Nephron progenitor cell (in vitro differentiated cells): ENCODE measurements around the gene LRP1B.

Experiments used
- DNase-seq: peaks from one replicate; pipeline ENCODE4 v3.0.0; 2021
- H3K27ac Mint-ChIP-seq: 2 replicates; pipeline ENCODE4 v1.8.0; 2021; ENCODE audit warnings: mild to moderate bottlenecking, moderate library complexity, mixed read lengths
- H3K27me3 Mint-ChIP-seq: 2 replicates; pipeline ENCODE4 v1.8.0; 2021; ENCODE audit warnings: mild to moderate bottlenecking, low read depth, mixed read lengths; ENCODE audit not compliant: poor library complexity
- H3K36me3 Mint-ChIP-seq: 2 replicates; pipeline ENCODE4 v1.8.0; 2021; ENCODE audit warnings: low read depth, mixed read lengths
- H3K4me1 Mint-ChIP-seq: 2 replicates; pipeline ENCODE4 v1.8.0; 2021; ENCODE audit warnings: mixed read lengths
- H3K4me3 Mint-ChIP-seq: 2 replicates; pipeline ENCODE4 v1.8.0; 2021; ENCODE audit warnings: mild to moderate bottlenecking, moderate library complexity, mixed read lengths
- H3K9me3 Mint-ChIP-seq: 2 replicates; pipeline ENCODE4 v1.8.0; 2021; ENCODE audit warnings: mild to moderate bottlenecking, moderate library complexity, mixed read lengths
- TF ChIP-seq, protein P1 (sequence below): fragments of 200-600 bp; sonication (generic); IDR thresholded peaks from 2 replicates; pipeline ENCODE4 v1.5.0; 2021; ENCODE audit warnings: antibody characterized with exemption

The LRP1B gene

DNA sequence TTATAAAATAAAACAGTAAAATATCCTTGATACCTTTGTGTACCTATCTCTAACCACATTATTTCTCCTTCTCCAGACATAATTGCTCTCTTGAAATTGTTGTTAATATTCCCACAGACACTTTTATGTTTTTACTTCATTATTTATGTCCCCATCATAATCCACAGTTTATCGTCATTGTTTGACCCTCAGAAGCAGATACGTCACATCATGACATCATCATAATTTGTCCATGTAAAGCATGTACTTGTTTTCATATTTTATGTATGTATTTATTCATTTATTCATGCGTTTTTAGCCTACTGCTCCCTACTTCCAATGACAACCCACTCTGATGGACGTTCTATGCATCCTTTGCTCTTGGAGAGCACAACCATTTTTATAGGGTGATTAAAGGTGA is 1943.7 kb downstream of the LRP1B start:
- no peak for DNase-seq
- Mint-ChIP-seq H3K27ac (no peak overlapping the region), H3K27me3 (peaks cover 2% of the 10 kb centered on the region), H3K36me3 (no peaks in the 10 kb centered on the region), H3K4me1 (no peaks in the 10 kb centered on the region), H3K4me3 (no peak overlapping the region), H3K9me3 (no peaks in the 10 kb centered on the region)
- TF ChIP-seq, protein P1, sequence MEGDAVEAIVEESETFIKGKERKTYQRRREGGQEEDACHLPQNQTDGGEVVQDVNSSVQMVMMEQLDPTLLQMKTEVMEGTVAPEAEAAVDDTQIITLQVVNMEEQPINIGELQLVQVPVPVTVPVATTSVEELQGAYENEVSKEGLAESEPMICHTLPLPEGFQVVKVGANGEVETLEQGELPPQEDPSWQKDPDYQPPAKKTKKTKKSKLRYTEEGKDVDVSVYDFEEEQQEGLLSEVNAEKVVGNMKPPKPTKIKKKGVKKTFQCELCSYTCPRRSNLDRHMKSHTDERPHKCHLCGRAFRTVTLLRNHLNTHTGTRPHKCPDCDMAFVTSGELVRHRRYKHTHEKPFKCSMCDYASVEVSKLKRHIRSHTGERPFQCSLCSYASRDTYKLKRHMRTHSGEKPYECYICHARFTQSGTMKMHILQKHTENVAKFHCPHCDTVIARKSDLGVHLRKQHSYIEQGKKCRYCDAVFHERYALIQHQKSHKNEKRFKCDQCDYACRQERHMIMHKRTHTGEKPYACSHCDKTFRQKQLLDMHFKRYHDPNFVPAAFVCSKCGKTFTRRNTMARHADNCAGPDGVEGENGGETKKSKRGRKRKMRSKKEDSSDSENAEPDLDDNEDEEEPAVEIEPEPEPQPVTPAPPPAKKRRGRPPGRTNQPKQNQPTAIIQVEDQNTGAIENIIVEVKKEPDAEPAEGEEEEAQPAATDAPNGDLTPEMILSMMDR: no peak

DNA sequence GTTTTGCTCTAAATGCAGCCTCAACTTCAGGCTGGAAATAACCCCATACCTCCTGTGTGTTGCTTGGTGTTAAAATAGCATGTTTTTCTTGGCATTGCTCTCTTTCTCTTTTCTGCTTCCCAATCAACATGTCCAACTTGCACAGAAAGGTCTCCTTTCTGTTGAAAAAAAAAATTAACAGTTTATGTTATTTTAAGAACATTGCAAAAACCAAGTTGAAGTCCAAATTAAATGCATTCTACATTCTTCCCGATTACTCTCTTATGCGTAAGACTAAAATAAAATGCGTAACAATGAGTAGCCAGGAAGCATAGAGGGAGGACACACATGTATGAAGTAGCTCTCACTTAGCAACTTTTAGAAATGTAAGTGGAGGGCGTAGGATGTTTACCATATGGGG is 1944.5 kb downstream of the LRP1B start:
- Mint-ChIP-seq H3K27ac (no peak overlapping the region), H3K9me3 (no peaks in the 10 kb centered on the region), H3K36me3 (no peaks in the 10 kb centered on the region), H3K27me3 (peaks cover 5% of the 10 kb centered on the region), H3K4me1 (no peaks in the 10 kb centered on the region), H3K4me3 (no peak overlapping the region)
- no peak for DNase-seq
- TF ChIP-seq, protein P1: no peak

DNA sequence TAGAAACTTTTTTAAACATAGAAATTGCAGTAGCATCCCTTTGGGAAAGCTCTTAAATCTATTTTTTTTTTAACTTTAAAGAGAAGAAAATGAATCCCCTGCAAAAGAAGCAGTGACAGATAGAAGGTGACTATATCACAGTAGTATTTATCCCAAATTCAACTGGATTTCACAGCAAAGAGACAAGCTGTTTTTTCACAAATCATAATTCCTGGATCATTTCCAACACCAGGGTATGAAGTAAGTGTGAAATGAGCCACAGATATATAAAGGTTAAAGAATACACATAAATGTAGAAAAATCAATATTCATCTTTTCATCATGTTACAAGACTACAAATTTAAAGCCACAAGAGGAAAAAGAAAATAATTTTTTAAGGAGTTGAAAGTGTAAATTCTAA is 1945.7 kb downstream of the LRP1B start:
- no peaks in the 10 kb centered on the region for H3K9me3 Mint-ChIP-seq
- H3K27ac Mint-ChIP-seq: no peak overlapping the region
- TF ChIP-seq, protein P1: no peak
- DNase-seq: no peak
- no peaks in the 10 kb centered on the region for H3K4me1 Mint-ChIP-seq
- no peaks in the 10 kb centered on the region for H3K36me3 Mint-ChIP-seq
- H3K27me3 Mint-ChIP-seq: peaks cover 5% of the 10 kb centered on the region
- no peak overlapping the region for H3K4me3 Mint-ChIP-seq

DNA sequence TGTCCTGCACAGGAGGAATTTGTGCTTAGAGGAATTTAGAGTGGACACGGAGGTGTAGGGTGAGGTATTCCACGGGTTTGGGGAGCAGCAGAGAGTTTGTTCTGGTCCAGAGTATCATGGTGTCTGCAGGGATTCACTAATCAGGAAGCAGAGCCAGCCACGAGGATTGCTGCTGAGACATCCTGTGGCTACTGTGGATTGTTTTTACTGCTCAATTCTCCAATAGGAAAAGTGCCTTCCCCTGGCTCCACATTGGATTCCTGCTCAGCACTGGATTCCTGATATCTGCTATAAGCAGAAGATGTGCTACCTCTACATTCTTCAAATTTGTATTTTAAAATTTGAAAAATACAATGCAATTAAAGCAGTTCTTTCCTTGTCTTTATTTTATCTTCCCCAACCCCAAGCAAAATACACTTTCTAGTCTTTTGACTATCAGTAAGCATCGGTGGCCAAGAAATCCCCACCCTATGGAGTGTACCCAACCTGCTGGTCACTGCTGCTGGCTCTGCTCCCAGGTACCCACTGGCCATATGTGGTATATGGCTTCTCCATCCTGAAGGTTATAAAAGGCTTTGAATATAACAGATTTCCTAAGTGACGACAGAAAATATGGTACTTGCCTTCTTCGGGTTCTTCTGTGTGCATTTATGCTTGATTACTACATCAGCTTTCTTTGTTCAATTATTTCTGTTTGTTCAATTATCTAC is 1947.6 kb downstream of the LRP1B start:
- no peak overlapping the region for H3K27ac Mint-ChIP-seq
- DNase-seq: no peak
- H3K9me3 Mint-ChIP-seq: no peaks in the 10 kb centered on the region
- no peaks in the 10 kb centered on the region for H3K4me1 Mint-ChIP-seq
- H3K4me3 Mint-ChIP-seq: no peak overlapping the region
- no peaks in the 10 kb centered on the region for H3K36me3 Mint-ChIP-seq
- H3K27me3 Mint-ChIP-seq: peaks cover 5% of the 10 kb centered on the region
- TF ChIP-seq, protein P1: no peak
